NT2/D1 (cell line): ENCODE measurements around the gene MMP15.

ENCODE experiments used
- SUZ12 ChIP-seq: IDR thresholded peaks from 2 replicates; pipeline ENCODE4 v1.6.1; 2011; ENCODE audit not compliant: insufficient read length, insufficient read depth; ENCODE audit errors: extremely low read depth
- YY1 ChIP-seq: IDR thresholded peaks from 2 replicates; pipeline ENCODE4 v1.6.1; 2011; ENCODE audit not compliant: insufficient read length, insufficient read depth
- ZNF274 ChIP-seq: IDR thresholded peaks from 2 replicates; pipeline ENCODE4 v1.6.1; 2011; ENCODE audit warnings: mild to moderate bottlenecking, low read depth, low read length

GRCh38 chr16:58016840-58017446 lies 8.6 kb upstream of the MMP15 start:
- TF ChIP-seq SUZ12: no peak
- TF ChIP-seq ZNF274: no peak
- TF ChIP-seq YY1: no peak
